Hypothalamus (tissue), 51 donors: ENCODE measurements around the gene PICALM.
A peak's percentile ranks its signal among the peaks of the same experiment; 100 is the strongest.

ENCODE experiments used
- DNase-seq, 51 donors: peaks; one replicate each; lab custom pipeline; 2025; lab: John Stamatoyannopoulos, UW

The PICALM gene

DNA sequence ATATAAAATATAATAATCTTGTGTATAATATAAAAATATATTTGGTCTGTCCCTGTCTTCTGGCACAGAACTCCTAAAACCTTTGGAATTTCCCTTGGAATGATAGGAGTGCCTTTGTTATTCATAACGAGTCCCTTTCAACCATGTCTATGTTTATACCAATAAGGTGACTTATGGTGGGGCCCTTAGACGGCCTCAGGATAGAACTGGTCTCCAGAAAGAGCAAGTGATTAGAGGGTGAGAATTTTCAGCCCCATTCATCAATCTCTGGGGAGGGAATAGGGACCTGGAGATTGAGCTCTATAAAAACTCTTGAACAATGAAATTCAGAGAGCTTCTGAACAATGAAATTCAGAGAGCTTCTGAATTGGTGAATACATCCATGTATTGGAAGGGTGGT is 18.4 kb upstream of the PICALM start:
- DNase-seq: no peak

- no peak for DNase-seq
These were observed 12.6 kb upstream of the PICALM start for GRCh38 chr11:86081455-86081854.

GRCh38 chr11:86079421-86079820 is 10.5 kb upstream of the PICALM start:
- no peak for DNase-seq

GRCh38 chr11:86073948-86074347 is 5.1 kb upstream of the PICALM start:
- no peak for DNase-seq

DNA sequence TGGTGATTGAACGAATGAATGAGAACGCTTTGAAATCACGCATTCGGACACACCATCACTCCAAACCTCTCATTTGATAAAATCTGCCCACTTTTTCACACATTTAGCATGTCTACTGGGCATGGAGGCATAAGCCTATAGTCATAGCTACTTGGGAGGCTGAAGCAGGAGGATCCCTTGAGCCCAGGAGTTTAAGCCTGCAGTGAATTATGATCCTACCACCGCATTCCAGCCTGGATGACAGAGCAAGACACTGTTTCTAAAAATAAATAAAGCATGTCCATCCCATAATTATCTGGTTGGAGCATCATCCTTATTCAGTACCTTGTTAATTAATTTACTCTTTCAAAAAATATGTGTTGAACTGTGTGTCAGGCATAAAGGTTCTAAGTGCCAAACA is 3.3 kb upstream of the PICALM start:
- no peak for DNase-seq

GRCh38 chr11:86070142-86071056 is 1.5 kb upstream of the PICALM start:
- no peak for DNase-seq

DNA sequence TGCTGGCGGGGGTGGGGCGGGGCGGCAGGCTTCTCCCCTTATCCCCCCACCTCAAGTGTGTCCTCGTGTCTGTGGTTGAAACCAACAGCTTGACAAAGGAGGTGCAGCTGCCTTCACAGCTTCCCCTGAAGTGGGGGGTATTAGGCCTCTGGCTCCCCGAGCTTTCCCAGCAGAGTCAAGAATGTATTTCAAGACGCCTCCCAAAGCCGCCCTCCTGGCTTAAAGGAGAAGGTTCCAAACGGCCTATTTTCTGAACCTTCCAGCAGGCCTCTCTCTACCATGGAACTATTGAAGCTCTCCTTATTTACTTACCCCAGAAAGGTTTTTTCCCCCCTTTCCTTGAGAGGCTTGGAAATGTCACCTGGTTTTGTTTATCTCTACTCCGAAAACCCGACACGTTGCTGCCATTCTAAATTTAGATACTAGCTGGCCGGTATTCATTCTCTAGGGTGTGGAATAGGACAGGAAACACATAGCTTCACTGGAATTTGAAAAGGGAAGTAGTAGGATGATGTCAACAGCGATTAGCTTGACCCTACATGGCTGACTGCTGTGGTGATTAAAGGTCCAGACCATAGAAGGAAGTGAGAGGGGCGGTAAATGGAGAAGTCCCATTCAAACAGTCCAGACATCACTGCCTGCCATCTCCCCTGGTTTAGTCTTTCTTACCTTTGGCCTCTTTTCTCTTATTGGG is 671 bp upstream of the PICALM start:
- DNase-seq: peak in 12 of 51 donors; percentile 5 to 78 (median 40)

GRCh38 chr11:86068138-86068871 is 579 bp downstream of the PICALM start:
- DNase-seq: peak in 37 of 51 donors; percentile 20 to 86 (median 49)

- peak in 1 of 51 donors; percentile 86 for DNase-seq
These were observed 1.1 kb downstream of the PICALM start for GRCh38 chr11:86067851-86068137.

- DNase-seq: peak in 2 of 51 donors; percentile 30 to 68
These were observed 1.7 kb downstream of the PICALM start for GRCh38 chr11:86067009-86067850.

GRCh38 chr11:86066657-86067008 is 2.3 kb downstream of the PICALM start:
- DNase-seq: no peak

DNA sequence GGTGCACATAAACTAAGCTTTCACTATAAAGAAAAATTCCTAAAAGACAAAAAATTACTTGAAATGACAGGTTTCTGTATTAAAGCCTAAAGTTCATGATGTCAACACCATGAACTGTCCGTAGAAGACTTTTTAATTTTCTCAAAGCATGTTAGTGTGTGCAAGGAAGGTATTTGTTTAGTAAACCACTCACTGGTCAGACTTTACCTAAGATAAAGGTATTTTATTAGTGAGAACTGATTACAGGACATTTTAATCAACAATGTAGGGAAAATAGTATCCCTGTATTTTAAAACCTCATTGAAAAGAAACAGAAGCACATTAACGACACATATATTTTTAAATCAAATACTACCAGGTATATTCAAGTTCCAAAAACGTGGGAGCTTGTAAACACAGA is 2.9 kb downstream of the PICALM start:
- no peak for DNase-seq

- no peak for DNase-seq
These were observed 4.6 kb downstream of the PICALM start for GRCh38 chr11:86064220-86064803.

- DNase-seq: no peak
These were observed 5.3 kb downstream of the PICALM start for GRCh38 chr11:86063536-86063935.

GRCh38 chr11:86062719-86063118 is 6.2 kb downstream of the PICALM start:
- no peak for DNase-seq

DNA sequence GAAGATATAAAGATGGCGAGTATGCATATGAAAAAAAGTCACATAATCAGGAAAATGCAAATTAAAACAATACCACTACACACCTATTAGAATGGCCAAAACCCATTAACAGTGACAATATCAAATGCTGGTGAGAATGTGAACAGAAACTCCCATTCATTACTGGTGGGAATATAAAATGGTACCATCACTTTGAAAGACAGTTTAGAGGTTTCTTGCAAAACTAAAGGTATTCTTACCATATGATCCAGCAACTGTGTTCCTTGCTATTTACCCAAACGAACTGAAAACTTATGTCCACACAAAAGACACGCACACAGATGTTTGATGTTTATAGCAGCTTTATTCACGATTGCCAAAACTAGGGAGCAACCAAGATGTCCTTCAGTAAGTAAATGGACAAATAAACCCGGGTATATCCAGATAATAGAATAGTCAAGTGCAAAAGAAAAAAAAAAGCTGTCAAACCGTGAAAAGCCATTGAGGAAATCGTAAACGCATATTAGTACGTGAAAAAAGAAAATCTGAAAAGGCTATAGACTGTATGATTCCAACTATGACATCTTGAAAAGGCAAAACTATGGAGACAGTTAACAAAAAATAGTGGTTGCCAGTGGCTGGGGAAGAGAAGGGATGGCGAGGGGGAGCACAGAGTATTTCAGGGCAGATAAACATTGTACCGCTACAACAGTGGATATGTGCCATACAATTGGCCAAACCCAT is 7.2 kb downstream of the PICALM start:
- DNase-seq: no peak

DNA sequence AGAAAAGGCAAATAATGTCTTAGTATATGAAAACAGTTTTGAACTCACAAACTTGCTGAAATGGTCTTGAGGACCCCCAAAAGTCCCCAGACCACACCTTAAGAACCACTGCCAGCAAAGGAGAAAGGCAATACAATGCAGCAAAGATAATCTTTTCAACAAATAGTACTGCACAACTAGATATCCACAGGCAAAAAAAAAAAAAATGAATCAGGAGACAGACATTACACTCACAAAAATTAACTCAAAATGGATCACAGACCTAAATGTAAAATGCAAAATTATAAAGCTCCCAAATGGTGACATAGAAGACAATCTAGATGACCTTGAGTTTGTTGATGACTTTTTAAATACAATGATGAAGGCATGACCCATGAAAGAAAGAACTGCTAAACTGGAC is 8.3 kb downstream of the PICALM start:
- no peak for DNase-seq

DNA sequence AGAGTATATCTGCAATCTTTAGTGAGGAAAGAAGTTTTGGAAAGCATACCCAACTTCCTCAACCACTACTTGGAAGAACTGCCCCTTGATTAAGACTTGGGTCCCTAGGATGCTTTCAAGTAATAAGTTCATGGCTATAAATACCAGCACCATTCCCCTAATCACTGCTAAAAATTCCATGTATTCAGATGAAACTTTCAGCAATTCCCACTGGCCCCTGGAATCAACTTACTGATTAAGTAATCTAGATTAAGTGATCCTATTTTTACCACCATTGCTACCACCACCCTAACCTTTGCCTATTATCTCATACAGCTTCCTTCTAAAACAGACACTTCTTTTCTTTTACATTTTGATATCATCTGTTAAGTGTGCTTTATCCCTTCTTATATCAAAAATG is 10.5 kb downstream of the PICALM start:
- DNase-seq: no peak

GRCh38 chr11:86056351-86056854 is 12.5 kb downstream of the PICALM start:
- no peak for DNase-seq
